Retinal pigment epithelial cell (primary cell): ENCODE measurements around the gene SPATA22.
"Not testable (repeated sequence)": the region's sequence is repeated elsewhere in the genome, so short reads cannot be mapped to it uniquely, and the experiment has no call there.

Experiments
- DNase-seq: peaks from one replicate; pipeline ENCODE4 v3.0.0-alpha.2; 2010; ENCODE audit warnings: low read depth
- H3K4me3 ChIP-seq: 2 replicates; pipeline ENCODE4 v1.5.1; 2011; ENCODE audit warnings: mild to moderate bottlenecking, low read length, control low read depth, moderate library complexity
- TF ChIP-seq, protein P1 (sequence below): conservative IDR thresholded peaks from 2 replicates; pipeline ENCODE4 v1.5.1; 2011; ENCODE audit warnings: low read depth, low read length, control low read depth, inconsistent platforms

Gene SPATA22

DNA sequence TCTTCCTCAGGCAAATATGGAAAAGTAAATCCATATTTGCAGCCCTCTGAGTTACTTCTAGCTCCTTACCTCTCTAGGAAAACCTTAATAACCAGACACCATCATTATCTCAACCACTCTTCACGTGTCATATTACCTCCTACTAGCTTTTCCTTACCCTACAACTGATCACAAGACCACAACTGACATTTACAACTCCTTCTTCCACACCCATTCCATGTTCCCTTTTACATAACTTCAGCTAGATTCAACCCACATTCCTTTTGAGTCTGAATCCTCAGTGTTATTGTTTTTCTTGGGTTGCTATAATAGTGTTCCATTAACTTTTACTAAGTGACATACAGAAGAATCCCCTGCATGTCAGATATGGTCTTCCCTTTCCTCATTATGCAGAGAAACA lies 33.3 kb downstream of the SPATA22 start:
- TF ChIP-seq, protein P1, sequence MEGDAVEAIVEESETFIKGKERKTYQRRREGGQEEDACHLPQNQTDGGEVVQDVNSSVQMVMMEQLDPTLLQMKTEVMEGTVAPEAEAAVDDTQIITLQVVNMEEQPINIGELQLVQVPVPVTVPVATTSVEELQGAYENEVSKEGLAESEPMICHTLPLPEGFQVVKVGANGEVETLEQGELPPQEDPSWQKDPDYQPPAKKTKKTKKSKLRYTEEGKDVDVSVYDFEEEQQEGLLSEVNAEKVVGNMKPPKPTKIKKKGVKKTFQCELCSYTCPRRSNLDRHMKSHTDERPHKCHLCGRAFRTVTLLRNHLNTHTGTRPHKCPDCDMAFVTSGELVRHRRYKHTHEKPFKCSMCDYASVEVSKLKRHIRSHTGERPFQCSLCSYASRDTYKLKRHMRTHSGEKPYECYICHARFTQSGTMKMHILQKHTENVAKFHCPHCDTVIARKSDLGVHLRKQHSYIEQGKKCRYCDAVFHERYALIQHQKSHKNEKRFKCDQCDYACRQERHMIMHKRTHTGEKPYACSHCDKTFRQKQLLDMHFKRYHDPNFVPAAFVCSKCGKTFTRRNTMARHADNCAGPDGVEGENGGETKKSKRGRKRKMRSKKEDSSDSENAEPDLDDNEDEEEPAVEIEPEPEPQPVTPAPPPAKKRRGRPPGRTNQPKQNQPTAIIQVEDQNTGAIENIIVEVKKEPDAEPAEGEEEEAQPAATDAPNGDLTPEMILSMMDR: no peak
- no peak for DNase-seq
- H3K4me3 ChIP-seq: no peak overlapping the region

DNA sequence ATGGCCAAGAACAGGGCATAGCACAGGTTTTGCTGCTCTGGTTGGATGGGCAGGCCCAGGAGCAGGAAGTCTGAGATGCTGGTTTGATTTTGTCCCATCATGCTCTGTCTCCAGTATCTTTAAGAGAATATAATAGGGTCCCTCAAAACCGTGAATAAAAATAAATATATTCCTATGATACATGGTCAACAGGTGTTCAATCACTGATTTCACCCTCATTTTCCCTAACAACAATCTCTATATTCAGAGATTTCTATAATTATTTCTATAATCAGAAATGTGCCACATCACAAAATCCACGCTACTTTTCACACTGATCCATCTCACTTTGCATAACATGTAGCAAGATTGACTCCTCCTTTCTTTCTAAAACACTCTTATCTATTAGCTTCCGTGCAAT lies 37.9 kb downstream of the SPATA22 start, which contains the start of gene OR1E2:
OR1E2 (minus strand) TSS at position 101 of the 400 bp plus-strand sequence; CDS start at position 101, 0 bp downstream.
- H3K4me3 ChIP-seq: no peak within 1 kb of the TSS
- no peak for DNase-seq
- TF ChIP-seq, protein P1: no peak

DNA sequence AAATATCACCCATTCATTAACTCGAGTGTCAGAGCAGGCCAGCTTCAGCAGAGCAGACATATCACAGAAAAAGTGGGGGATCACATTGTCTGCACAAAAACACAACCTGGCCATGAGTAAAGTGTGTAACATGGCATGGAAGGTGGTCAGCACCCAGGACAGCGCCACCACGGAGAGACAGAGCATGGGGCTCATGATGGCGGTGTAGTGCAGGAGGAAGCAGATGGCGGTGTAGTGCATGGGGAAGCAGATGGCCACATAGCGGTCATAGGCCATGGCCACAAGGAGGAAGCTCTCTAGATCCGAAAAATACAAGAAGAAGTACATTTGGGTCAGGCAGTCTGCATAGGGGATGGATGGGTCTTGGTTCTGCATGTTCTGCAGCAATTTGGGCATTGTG lies 38.4 kb downstream of the SPATA22 start:
- not testable (repeated sequence) for H3K4me3 ChIP-seq, DNase-seq

DNA sequence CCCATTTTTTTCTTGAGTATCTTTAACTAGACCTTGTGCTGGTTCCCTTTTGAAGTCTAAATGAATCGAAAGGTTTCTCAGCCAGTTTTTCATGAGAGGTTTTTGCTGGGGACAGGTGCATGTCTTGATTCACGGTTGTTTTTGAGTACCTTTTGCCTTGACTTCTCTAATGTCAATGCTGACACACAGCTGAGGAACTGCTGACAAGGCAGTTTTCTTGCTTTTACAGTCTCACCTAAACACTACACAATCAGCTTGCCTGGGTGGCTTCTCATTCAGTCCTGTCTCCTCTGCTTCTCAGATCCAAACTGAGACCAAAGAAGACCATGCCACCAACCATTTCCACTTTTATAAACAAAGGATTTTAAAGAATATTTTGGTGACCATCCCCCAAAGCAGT lies 53.4 kb downstream of the SPATA22 start:
- no peak overlapping the region for H3K4me3 ChIP-seq
- no peak for DNase-seq
- TF ChIP-seq, protein P1: no peak

DNA sequence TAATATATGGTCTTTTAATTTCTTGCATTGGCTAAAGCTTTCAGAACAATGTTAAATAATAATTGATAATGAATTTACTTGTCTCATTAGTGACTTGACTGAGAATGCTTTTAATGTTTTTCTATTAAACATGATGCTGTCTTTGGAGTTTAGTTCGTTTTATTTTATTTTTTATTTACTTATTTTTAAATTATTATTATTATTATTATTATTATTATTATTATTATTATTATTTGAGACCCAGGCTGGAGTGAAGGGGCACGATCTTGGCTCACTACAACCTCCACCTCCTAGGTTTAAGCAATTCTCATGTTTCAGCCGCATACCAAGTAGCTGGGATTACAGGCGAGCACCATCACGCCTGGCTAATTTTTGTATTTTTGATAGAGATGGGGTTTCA lies 56.0 kb downstream of the SPATA22 start:
- no peak for DNase-seq
- no peak overlapping the region for H3K4me3 ChIP-seq
- TF ChIP-seq, protein P1: no peak

DNA sequence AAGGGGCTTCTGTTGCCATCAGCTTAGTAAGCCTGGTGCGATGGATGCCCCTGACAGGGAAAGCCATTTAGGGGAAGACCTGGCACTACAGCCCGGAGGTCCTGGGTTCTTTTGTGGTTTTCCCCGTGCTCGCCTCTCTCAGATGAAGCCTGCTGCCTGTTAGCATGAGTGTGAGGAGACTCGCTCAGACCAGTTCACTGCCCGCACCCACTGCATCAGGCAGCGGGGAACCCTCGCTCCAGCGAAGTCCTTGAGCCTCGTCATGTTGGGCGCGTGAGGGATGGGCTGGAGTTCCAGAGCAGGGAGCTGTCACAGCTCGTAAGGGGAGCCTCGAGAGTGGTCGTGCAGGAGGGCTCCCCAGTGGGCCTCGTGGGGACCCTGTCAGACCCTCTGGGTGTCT lies 59.4 kb downstream of the SPATA22 start:
- DNase-seq, H3K4me3 ChIP-seq: not testable (repeated sequence)

DNA sequence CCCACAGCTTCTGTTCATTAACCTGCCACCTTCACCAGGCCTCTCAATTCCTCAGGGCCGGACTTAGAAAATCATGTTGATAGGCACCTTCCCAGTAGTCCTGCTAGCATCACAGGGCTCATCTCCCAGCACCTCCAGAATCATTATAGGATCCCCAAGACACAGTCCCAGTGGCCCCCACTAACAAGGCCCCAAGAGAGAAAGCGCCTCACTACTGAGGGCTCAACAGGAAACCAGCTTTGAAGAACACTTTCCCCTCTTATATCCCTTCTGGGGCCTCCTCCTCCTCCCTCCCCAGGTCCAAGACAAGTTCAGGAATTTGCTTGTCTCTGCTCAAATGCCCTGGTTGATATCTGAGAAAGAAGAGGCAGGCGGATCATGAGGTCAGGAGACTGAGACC lies 60.5 kb downstream of the SPATA22 start, which contains the start of gene OR3A3:
OR3A3 (plus strand) TSS at position 301 of the 400 bp plus-strand sequence.
- TF ChIP-seq, protein P1: no peak
- no peak for DNase-seq
- no peak within 1 kb of the TSS for H3K4me3 ChIP-seq

DNA sequence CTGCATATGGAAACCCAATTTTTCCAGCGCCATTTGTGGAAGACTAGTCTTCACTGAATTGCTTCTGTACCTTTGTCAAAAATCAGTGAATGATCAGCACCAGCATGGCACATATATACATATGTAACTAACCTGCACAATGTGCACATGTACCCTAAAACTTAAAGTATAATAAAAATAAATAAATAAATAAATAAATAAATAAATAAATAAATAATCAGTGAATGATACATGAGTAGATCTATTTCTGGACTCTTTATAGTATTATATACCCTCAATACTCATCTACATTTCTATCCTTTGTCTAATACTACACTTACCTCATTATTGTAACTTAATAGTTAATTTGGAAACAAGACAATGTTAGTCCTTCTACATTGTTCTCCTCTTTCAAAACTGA lies 67.8 kb downstream of the SPATA22 start:
- not testable (repeated sequence) for H3K4me3 ChIP-seq, DNase-seq

DNA sequence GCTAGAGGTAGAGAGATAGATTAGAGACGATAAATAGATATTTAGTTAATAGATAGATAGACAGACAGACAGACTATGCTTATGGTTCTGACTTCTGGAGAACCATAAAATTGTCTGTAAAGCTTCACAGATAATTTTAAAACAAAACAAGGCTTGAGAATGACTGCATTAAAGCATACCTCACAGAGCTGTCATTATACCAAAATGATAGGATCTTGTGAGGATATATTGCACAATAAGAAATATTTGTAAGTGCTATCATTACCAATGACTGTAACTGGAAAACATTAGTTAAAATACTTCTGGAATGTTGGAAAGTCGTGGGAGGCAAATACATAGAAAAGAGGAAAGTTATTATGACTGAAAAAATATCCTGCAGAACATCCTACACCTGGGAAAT lies 69.8 kb downstream of the SPATA22 start:
- no peak overlapping the region for H3K4me3 ChIP-seq
- TF ChIP-seq, protein P1: no peak
- DNase-seq: no peak
